ENCODE data around the gene HACL1.
"Not testable (repeated sequence)": the region's sequence is repeated elsewhere in the genome, so short reads cannot be mapped to it uniquely, and the experiment has no call there.

HACL1 gene

DNA sequence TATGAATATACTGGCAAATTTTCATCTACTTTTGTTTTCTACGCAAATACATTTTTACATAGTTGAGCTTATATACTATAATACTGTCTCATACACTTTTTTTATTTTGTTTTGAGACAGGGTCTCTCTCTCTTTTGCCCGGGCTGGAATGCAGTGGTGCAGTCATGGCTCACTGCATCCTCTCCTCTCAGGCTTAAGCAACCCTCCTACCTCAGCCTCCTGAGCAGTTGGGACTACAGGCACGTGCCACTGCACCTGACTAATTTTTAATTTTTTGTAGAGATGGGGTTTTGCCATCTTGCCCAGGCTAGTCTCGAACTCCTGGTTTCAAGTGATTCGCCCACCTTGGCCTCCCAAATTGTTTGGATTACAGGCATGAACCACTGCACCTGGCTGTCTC, 25.9 kb downstream of the HACL1 start:
- no peaks in the 10 kb centered on the region for H3K4me1 Mint-ChIP-seq
- ATAC-seq, result no peak

DNA sequence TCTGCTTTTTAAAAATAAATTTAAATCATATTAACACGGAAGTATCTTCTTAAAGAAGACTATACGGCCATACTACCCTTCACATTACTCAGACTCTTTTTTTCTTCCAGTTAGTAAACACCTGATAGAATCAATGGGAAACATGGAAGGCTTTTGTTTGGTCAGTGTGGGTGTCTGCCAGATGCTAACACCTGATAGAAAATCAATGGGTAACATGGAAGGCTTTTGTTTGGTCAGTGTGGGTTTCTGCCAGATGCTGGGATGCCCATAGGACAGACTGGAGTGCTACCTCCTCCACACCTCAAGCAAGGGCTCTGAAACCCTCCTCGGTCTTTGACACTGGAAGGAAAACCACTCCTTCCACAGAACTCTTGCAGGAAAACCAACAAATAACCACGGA, 29.2 kb downstream of the HACL1 start:
- H3K4me3 Mint-ChIP-seq, result no peak overlapping the region
- ATAC-seq (no peak), DNase-seq (no peak)
- H3K27ac Mint-ChIP-seq, result no peak overlapping the region
- H3K27me3 Mint-ChIP-seq, result no peaks in the 10 kb centered on the region
- no peaks in the 10 kb centered on the region for H3K9me3 Mint-ChIP-seq
- H3K4me1 Mint-ChIP-seq, result no peaks in the 10 kb centered on the region

More for the DNA sequence above, 25.9 kb downstream of the HACL1 start:
- Mint-ChIP-seq H3K27me3 (no peaks in the 10 kb centered on the region), H3K9me3 (no peaks in the 10 kb centered on the region), H3K4me3 (no peak overlapping the region), H3K27ac (no peak overlapping the region)
- no peak for DNase-seq

DNA sequence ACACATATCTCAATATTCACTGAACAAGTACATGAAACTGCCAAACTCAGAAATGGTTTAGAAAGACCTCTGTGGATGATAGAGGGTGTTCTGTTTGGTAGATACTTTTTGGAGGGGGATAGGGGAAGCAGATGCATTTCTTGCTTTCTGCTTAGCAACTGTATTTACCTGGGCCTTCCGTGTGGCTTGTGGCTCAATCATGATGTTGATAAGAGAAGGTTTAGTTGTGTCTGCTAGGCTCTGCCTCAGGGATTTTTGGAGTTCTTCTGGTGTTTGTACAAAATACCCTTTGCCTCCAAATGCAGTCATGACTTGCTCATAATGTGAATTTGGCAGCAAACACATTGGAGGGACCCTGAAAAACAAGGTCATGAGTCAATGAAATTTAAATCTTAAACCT, 38.2 kb downstream of the HACL1 start:
- Mint-ChIP-seq H3K27me3 (no peaks in the 10 kb centered on the region), H3K4me1 (no peaks in the 10 kb centered on the region), H3K4me3 (no peak overlapping the region), H3K9me3 (no peaks in the 10 kb centered on the region), H3K27ac (peak overlapping the region in 1 of 2 donors; percentile 1)
- DNase-seq (no peak), ATAC-seq (no peak)

DNA sequence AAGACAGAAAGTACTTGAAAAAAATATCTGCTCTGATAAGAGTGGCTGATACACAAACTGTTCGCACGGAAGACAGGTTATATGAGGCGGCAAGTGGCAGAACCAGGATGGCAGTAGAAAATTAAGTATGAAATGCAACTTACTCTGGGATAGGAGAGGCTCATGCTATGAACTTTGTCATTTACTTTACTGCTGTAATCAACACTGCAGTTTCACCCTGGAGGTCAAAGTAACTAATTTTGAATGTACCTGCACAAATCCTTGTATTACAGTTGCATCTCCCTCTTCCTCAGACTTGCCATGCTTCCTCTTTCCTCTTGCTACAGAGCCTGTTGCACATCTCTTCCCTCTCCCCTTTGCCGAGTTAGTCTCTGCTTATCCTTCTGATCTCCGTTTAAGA, 38.8 kb downstream of the HACL1 start:
- H3K4me1 Mint-ChIP-seq, result peaks cover 3% of the 10 kb centered on the region
- H3K4me3 Mint-ChIP-seq, result no peak overlapping the region
- H3K27ac Mint-ChIP-seq, result no peak overlapping the region
- H3K9me3 Mint-ChIP-seq, result no peaks in the 10 kb centered on the region
- no peak for DNase-seq
- ATAC-seq, result no peak
- H3K27me3 Mint-ChIP-seq, result no peaks in the 10 kb centered on the region

DNA sequence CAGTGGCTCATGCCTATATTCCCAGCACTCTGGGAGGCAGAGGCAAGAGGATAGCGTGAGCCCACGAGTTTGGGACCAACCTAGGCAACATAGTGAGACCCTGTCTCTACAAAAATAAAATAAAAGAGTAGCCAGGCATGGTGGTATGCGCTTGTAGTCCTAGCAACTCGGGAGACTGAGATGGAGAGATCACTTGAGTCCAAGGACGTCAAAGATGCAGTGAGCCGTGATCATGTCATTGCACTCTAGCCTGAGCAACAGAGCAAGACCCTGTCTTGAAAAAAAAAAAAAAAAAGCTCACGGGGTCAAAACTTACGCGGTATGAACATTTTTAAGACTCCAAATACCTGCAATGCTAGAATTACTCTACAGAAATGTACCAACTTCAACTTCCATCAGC, 42.8 kb downstream of the HACL1 start:
- Mint-ChIP-seq H3K9me3 (no peaks in the 10 kb centered on the region), H3K4me1 (peaks cover 16% of the 10 kb centered on the region), H3K27ac (no peak overlapping the region), H3K27me3 (no peaks in the 10 kb centered on the region), H3K4me3 (no peak overlapping the region)
- no peak for ATAC-seq
- DNase-seq, result no peak

DNA sequence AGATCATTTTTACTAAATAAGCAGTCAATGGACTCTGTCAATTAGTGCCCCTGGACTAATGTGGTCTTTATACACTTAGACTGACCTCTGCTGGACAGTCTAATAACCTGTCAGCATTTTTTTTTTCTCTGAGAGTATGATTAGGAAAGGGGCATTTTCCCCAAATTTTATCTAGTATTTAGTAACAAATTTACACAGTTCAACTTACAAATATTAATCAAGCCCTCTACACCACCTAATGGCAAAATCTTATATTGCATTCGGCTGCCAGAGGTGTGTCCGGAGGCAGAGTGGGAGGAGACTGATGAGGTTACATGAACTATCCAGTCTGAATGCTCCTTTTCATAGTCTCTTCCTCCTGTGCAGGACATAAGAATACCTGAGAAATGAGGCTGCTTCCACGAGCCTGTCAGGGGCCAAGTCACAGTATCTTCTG, 43.8 kb downstream of the HACL1 start:
- Mint-ChIP-seq H3K9me3 (no peaks in the 10 kb centered on the region), H3K27ac (no peak overlapping the region), H3K4me1 (peaks cover 16% of the 10 kb centered on the region), H3K4me3 (no peak overlapping the region), H3K27me3 (no peaks in the 10 kb centered on the region)
- DNase-seq (peak; percentile 47 to 61), ATAC-seq (peak; percentile 85)

DNA sequence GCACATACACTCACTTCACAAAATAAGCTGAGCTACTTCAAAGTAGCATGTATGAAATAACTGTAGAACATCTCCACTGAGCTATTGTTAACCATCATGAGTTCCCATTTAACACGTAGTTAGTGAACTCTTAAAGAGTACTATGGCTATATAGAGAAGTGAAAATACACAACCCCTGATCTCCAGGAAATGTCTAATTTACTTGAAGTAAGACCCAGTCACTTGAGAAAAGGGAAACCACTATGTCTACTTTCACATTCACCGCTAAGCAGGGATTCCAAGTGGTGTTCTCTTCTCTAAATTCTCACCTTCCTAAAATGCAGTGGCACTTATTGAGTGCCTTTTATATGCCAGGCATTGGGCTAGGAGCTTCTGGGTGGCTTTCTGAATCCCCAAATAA, 44.9 kb downstream of the HACL1 start:
- no peaks in the 10 kb centered on the region for H3K9me3 Mint-ChIP-seq
- peak overlapping the region; percentile 52 to 90 for H3K27ac Mint-ChIP-seq
- H3K27me3 Mint-ChIP-seq, result no peaks in the 10 kb centered on the region
- DNase-seq (no peak), ATAC-seq (peak; percentile 85)
- peaks cover 16% of the 10 kb centered on the region for H3K4me1 Mint-ChIP-seq
- H3K4me3 Mint-ChIP-seq, result peak overlapping the region in 1 of 2 donors; percentile 32

DNA sequence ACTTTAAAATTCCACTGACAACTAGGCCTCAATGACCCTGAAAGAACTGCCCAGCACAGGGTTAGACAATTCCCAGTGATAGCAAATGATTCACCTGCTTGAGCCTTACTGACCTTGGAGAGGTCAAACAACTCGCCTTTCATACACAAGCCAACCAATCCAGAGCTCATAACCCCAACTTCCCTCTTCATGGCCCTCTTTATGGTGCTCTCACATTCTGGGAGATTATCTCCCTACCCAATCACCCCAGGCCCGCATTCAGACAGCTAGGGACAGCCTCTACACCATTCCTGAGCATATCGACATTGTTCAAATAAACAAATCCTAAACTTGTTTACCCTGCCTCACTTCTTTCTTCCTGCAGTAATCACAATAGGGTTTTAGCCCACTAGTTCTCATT, 47.6 kb downstream of the HACL1 start:
- ATAC-seq, result no peak
- Mint-ChIP-seq H3K27me3 (no peaks in the 10 kb centered on the region), H3K4me1 (peaks cover 16% of the 10 kb centered on the region), H3K9me3 (peaks cover 0 to 7% of the 10 kb centered on the region in 2 donors), H3K4me3 (no peak overlapping the region), H3K27ac (peak overlapping the region in 1 of 2 donors; percentile 20)
- no peak for DNase-seq

DNA sequence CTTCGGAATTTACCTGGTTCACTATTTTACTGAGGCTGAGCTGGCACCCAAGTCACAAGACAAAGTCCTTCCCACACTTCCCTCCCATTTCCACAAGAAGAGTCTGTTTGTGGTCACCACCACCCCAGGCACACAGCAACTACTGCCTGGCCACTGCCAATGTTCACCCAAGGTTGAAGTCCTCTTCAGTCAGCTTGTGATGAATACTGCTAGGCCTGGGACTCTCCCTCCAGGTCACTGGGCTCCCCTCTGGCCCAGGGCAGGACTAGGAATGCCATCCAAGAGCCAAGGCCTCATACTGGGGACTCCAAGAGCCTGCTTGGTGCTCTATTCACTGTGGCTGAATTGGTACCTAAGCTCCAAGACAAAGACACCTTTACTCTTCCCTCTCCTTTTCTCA, 49.5 kb downstream of the HACL1 start:
- peaks cover 0 to 9% of the 10 kb centered on the region in 2 donors for H3K9me3 Mint-ChIP-seq
- peaks cover 10% of the 10 kb centered on the region for H3K4me1 Mint-ChIP-seq
- ATAC-seq (no peak), DNase-seq (no peak)
- H3K27me3 Mint-ChIP-seq, result no peaks in the 10 kb centered on the region
- H3K4me3 Mint-ChIP-seq, result no peak overlapping the region
- H3K27ac Mint-ChIP-seq, result peak overlapping the region; percentile 44 to 85

DNA sequence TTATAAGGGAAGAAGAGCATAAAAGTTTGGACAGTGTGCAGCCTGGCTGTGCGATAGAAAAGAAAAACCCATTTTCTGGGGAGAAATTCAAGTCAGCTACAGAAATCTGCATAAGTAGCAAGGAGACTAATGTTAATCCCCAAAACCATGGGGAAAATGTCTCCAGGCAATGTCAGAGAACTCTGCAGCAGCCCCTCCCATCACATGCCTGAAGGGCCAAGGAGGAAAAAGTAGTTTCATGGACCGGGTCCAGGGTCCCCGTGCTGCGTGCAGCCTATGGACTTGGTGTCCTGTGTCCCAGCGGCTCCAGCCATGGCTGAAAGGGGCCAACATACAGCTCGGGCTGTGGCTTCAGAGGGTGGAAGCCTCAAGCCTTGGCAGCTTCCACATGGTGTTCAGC, 51.5 kb downstream of the HACL1 start:
- H3K4me1 Mint-ChIP-seq, result no peaks in the 10 kb centered on the region
- peak overlapping the region in 1 of 2 donors; percentile 50 for H3K27ac Mint-ChIP-seq
- H3K9me3 Mint-ChIP-seq, result peaks cover 0 to 17% of the 10 kb centered on the region in 2 donors
- ATAC-seq, result no peak
- no peak overlapping the region for H3K4me3 Mint-ChIP-seq
- no peaks in the 10 kb centered on the region for H3K27me3 Mint-ChIP-seq
- no peak for DNase-seq

DNA sequence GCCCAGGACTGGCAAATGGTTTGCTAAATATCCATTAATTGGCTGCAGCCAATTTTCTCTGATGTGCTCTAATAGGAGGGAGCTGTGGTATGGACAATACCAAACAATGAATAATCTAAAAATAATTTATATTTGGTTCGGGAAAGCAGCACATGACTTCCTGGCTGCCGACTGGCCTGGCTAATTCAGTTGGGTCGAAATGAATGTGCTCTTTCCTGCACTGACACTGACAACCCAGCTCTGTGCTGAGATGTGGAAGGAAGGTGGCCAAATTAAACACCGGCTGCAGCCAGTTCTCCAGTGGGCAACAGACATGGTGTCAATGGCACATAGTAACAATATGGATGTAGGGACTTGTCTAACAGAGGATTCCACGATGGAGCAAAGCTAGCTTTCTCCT, 58.8 kb downstream of the HACL1 start:
- H3K4me3 Mint-ChIP-seq, result no peak overlapping the region
- ATAC-seq, result no peak
- H3K27ac Mint-ChIP-seq, result no peak overlapping the region
- H3K9me3 Mint-ChIP-seq, result peaks cover 0 to 10% of the 10 kb centered on the region in 2 donors
- DNase-seq, result no peak
- no peaks in the 10 kb centered on the region for H3K27me3 Mint-ChIP-seq
- peaks cover 20% of the 10 kb centered on the region for H3K4me1 Mint-ChIP-seq

DNA sequence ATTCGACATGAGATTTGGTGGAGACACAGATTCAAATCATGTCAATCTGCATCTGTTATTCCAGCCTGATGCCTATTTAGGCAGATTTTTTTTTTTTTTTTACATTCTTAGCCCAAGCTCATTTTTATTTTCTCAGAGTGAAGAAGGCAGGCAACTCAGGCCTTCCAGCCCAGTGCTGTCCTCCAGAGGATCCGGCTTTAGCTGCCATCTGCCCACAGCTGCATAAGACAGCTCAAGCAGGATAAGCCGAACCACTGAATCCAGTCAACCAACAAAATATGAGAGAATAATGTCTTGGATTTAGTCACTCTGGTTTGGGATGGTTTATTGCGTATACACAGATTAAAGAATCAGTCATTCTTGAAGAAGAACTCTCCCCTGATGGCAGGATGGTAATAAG, 60.0 kb downstream of the HACL1 start:
- Mint-ChIP-seq H3K4me3 (no peak overlapping the region), H3K27ac (no peak overlapping the region), H3K27me3 (no peaks in the 10 kb centered on the region), H3K4me1 (peaks cover 32% of the 10 kb centered on the region), H3K9me3 (peaks cover 0 to 4% of the 10 kb centered on the region in 2 donors)
- ATAC-seq (no peak), DNase-seq (no peak)

DNA sequence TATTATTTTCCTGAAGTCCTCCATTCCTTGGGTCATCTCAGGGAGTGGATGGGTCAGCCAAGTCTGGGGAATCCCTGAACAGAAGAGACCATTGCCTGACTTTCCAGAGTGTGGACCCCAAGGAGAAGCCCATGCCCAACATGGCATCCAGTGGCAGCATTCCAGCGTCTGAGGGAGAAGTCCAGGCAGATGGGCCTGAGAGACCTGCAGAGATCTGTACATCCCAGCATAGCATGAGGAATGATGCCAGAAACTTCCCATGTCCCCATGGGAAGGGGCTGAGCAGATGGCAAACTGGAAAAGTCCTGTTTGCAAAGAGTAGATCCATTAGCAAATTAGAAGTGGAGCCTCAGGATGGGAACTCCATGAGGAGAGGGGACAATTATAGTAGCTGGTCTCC, 62.3 kb downstream of the HACL1 start:
- peaks cover 50% of the 10 kb centered on the region for H3K4me1 Mint-ChIP-seq
- H3K27ac Mint-ChIP-seq, result no peak overlapping the region
- DNase-seq, result no peak

DNA sequence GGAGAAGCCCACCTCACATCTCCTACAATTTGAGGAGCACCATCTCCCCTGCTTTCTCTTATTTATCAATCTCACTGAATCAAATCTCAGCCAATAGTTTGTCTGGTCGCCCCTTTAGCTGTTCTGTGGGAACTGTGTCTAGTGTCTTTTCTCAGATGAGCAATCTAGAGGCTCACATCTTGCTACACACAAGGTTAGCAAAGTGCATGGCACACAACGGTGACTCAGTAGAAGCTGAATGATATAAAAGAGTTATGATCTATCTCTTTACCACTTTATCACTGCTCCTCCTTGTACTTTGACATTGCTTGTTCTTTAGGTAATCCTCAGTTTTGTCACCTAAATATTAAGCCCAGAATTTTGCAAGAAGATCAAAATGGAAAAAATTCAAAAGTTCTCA, 63.0 kb downstream of the HACL1 start:
- Mint-ChIP-seq H3K27ac (no peak overlapping the region), H3K4me3 (no peak overlapping the region), H3K9me3 (no peaks in the 10 kb centered on the region), H3K4me1 (peaks cover 50% of the 10 kb centered on the region), H3K27me3 (no peaks in the 10 kb centered on the region)
- DNase-seq, result no peak
- no peak for ATAC-seq

More for the DNA sequence above, 62.3 kb downstream of the HACL1 start:
- Mint-ChIP-seq H3K4me3 (no peak overlapping the region), H3K9me3 (no peaks in the 10 kb centered on the region), H3K27me3 (no peaks in the 10 kb centered on the region)
- no peak for ATAC-seq

DNA sequence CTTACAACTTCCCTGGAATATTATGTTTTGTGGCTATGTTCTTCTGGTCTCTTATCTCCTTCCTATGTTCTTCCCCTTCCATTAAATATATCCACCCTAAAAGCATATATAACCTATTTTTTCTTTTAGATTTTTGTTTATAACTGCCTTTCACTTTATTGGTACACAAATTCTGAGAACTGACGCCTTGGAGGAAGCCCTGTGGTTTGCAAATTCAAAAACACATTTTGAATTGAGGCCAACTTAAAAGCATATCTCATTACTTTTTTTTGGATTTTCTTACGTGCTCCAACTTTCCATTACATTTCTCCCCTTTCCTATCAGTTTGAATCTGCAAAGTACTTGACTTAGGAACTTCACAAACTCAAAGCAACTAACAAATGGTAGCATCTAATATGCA, 64.5 kb downstream of the HACL1 start:
- Mint-ChIP-seq H3K4me3 (peak overlapping the region; percentile 58 to 68), H3K27me3 (no peaks in the 10 kb centered on the region), H3K27ac (peak overlapping the region; percentile 79 to 93), H3K4me1 (peaks cover 50% of the 10 kb centered on the region), H3K9me3 (no peaks in the 10 kb centered on the region)
- DNase-seq, result no peak
- no peak for ATAC-seq

DNA sequence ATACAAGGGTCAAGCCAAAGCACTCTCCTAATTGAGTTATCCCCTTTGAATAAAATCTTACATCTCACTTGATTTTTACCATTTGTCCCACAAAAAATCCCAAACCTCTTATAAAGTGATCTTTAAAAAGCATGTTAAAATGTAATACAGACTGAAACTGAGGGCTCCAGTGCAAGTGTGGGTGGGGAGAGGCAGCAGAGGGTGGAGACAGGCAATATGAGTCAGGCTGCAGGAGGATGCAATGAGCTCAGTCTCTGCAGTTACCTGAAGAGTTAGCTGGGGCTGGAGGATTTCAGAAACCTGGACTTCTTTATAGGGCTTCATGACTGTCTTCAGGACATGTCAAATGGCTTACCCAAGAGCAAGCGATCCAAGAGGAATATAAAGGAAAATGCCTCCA, 65.6 kb downstream of the HACL1 start:
- H3K9me3 Mint-ChIP-seq, result no peaks in the 10 kb centered on the region
- no peaks in the 10 kb centered on the region for H3K27me3 Mint-ChIP-seq
- peak in 1 of 2 donors; percentile 44 for DNase-seq
- peak overlapping the region; percentile 60 to 61 for H3K27ac Mint-ChIP-seq
- H3K4me1 Mint-ChIP-seq, result peaks cover 51% of the 10 kb centered on the region
- H3K4me3 Mint-ChIP-seq, result peak overlapping the region; percentile 38 to 66
- peak; percentile 97 for ATAC-seq

DNA sequence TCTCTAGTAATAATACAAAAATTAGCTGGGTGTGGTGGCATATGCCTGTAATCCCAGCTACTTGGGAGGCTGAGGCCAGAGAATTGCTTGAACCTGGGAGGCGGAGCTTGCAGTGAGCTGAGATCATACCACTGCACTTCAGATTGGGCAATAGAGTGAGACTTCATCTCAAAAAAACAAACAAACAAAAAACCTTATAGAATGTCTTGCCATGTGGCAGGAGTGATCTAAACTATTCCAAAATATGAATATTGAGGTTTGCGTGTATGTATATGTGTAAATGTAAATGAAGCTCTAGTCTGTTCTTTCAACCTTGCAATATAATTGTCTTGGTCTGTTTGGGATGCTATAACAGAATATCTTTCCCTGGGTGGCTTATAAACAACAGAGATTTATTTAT, 68.8 kb downstream of the HACL1 start:
- not testable (repeated sequence) for H3K9me3 Mint-ChIP-seq, H3K27ac Mint-ChIP-seq
- H3K4me1 Mint-ChIP-seq, result peaks cover 51% of the 10 kb centered on the region

More for the DNA sequence above, 68.8 kb downstream of the HACL1 start:
- H3K27me3 Mint-ChIP-seq, H3K4me3 Mint-ChIP-seq, DNase-seq, ATAC-seq: not testable (repeated sequence)
